SK-N-DZ (cell line): ENCODE measurements around the gene CAMTA1.
"Not testable (repeated sequence)": the region's sequence is repeated elsewhere in the genome, so short reads cannot be mapped to it uniquely, and the experiment has no call there.

Source experiments
- DNase-seq: peaks from one replicate; pipeline ENCODE4 v3.0.0-alpha.2; 2015; ENCODE audit warnings: low spot score

Gene CAMTA1

DNA sequence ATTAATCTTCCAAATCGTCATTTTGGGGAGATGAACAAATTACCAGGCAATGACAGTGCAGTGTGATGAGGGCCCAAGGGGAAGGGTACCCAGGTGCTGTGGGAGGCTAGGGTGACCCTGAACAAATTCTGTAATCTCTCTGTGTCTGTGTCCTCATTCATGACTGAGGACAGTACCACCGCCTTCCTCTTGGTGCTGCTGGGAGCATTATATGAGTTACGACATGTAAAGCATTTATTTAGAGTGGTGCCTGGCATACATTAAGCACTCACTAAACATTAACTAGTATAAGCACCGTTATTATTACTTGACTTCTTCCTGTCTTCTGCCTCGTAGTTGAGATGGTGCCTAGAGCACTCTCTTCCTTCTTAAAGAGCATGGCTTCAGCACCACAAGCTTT lies 517.6 kb downstream of the CAMTA1 start:
- no peak for DNase-seq

- no peak for DNase-seq
Observed at GRCh38 chr1:7303554-7304317, 518.5 kb downstream of the CAMTA1 start.

GRCh38 chr1:7313081-7313546 lies 527.9 kb downstream of the CAMTA1 start:
- DNase-seq: no peak

DNA sequence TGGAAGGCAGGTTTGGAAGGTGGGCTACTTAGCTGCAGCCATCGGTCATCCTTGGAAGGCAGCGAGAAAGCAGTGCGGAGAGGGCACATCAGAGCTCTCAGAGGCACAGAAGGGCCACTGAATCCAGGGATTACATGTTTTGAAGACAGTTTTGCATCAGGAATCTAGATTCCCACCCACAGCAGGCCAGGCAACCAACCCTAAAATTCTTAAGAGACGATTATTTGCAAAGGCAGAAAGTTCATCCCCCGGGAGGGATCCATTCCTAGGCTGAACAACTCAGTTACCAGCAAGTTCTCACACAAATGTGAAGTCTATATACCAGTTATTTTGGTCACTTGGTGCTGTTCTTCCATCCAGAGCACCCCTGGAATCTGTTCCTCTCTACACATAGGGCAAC lies 528.6 kb downstream of the CAMTA1 start:
- DNase-seq: no peak

- no peak for DNase-seq
Observed at GRCh38 chr1:7315316-7315715, 530.1 kb downstream of the CAMTA1 start.

DNA sequence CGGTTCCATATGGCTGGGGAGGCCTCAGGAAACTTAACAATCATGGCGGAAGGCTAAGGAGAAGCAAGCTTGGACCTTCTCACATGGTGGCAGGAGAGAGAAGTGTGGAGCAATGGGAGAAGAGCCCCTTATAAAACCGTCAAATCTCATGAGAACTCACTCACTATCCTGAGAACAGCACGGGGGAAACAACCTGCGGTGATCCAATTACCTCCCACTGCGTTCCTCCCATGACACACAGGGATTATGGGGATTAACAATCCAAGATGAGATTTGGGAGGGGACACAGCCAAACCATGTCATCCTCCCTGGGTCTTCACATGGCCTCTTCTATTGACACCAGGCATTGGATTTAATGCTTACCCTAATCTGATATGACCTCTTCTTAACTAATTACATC lies 530.7 kb downstream of the CAMTA1 start:
- no peak for DNase-seq

GRCh38 chr1:7317888-7318287 lies 532.6 kb downstream of the CAMTA1 start:
- DNase-seq: no peak

DNA sequence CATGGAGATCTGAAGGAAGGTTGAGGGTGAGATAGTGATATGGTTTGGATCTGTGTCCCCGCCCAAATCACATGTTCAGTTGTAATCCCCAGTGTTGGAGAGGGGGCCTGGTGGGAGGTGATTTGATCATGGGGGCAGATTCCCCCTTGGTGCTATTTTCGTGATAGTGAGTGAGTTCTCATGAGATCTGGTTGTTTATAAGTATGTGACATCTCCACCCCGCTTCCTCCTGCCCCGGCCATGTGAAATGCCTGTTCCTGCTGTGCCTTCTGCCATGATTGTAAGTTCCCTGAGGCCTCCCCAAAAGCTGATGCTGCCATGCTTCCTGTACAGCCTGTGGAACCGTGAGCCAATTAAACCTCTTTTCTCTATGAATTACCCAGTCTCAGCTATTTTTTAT lies 533.9 kb downstream of the CAMTA1 start:
- no peak for DNase-seq

- no peak for DNase-seq
Observed at GRCh38 chr1:7320661-7321060, 535.4 kb downstream of the CAMTA1 start.

DNA sequence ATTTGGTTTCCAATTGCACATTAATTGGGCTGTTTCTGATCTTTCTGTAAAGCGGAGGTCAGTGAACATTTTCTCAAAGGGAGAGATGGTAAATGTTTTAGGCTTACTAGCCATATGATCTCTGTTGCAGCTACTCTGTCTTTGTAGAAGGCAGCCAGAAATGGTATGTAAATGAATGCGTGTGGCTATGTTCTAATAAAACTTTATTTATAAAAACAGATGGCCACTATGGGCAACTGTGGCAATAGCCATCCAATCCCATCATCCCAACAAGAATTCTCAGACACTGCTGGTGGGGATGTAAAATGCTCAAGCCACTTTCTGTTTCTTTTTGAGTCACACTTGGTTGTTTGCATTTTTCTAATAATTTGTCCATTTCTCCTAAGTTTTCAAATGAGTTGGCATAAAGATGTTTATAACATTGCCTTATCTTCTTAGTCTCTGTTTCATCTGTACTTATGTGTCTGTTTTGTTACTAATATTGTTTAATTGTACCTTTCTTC lies 537.1 kb downstream of the CAMTA1 start:
- DNase-seq: no peak

DNA sequence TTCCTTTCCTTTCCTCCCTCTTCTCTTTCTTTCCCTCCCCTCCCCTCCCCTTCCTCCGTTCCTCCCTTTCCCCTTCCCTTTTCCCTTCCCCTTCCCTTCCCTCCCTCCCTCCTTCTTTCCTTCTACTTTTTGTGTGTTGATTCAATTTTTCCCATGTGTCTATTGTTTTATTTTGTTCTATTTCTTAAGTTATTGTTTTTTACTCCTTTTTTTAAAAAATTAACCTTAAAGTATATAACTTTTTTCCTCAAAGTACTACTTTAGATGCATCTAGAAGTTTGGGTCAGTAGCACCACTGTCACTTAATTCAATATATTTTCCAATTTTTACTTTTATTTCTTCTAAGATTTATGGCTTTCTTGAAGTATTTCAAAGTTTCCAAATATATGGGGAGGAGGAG lies 537.7 kb downstream of the CAMTA1 start:
- no peak for DNase-seq

- DNase-seq: no peak
Observed at GRCh38 chr1:7325254-7325653, 540.0 kb downstream of the CAMTA1 start.

- DNase-seq: no peak
Observed at GRCh38 chr1:7326366-7326765, 541.1 kb downstream of the CAMTA1 start.

- no peak for DNase-seq
Observed at GRCh38 chr1:7327849-7328248, 542.6 kb downstream of the CAMTA1 start.

- DNase-seq: no peak
Observed at GRCh38 chr1:7329868-7330615, 544.8 kb downstream of the CAMTA1 start.

GRCh38 chr1:7330726-7331125 lies 545.5 kb downstream of the CAMTA1 start:
- DNase-seq: not testable (repeated sequence)

GRCh38 chr1:7331926-7332535 lies 546.8 kb downstream of the CAMTA1 start:
- no peak for DNase-seq

DNA sequence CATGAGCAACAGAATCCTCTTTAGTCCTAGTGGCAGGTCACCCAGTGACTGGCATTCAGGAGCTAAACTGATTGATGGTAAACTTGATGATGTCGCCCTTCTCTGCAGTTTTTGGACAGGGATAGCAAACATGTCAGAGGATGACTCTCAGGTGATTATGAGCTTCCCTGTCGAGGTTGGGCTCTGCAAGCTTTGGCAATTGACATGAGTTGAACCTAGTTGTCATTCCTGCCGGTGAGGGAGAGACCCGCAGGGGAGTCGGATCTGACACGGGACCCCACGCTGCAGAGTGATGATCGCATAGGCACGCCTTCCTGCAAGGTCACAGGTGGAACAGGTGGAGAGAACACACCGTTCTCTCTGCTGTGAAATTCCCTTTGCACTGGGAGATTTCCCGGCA lies 547.8 kb downstream of the CAMTA1 start:
- no peak for DNase-seq

GRCh38 chr1:7333620-7334019 lies 548.4 kb downstream of the CAMTA1 start:
- DNase-seq: no peak

GRCh38 chr1:7334475-7335035 lies 549.3 kb downstream of the CAMTA1 start:
- DNase-seq: peak; percentile 28

DNA sequence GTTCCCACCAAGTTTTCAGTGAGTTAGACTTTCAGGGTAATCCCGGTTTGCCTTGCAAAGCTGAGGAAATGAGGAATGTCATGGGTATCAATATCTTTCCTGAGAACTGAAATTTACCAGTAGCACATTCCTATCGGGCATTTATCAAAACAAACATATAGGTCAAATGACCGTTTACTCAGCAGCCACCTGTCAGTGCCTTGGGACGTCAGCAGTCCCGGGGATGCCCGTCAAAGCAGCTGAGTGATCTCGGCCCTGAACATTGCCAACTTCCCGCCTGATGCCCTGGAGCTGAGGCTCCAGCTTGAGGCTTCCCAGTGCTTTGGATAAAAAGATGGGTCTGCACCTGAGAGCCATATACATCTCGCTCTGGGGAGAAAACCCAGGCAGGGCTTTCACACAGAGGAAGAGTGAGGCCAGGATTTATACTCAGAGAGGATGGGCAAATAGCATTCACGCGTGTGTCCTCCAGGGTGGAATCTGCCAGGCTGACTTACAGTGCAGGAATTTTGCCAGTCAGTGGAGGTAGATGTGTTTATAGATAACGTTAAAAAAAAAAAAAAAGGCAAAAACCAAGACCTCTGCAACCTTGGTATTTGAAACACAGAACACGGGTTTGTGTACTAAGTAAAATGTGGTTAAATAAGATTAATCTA lies 550.1 kb downstream of the CAMTA1 start:
- no peak for DNase-seq

- no peak for DNase-seq
Observed at GRCh38 chr1:7338439-7338838, 553.2 kb downstream of the CAMTA1 start.
